ENCODE data around the gene FAM177A1. TPM values are rescaled to one million over a fixed set of nuclear protein-coding genes. Genes with fewer than 3 reads are reported as not detected.

The FAM177A1 gene
- total and polyA plus RNA-seq, 10 of the 15 experiments (the other 5 are each of a cell fraction or from before 2014, with no cell fraction given) = 5.3 to 38.6 (median 20.7) TPM

- TF ChIP-seq ZBED1 (IDR thresholded peaks at IDR 0.05; ENCODE audit: borderline replicate concordance) = no peak
- TF ChIP-seq TARDBP (IDR thresholded peaks at IDR 0.05; ENCODE audit: borderline replicate concordance) = no peak
- no peak for TF ChIP-seq IRF3 (IDR thresholded peaks at IDR 0.05)
- TF ChIP-seq CREM (IDR thresholded peaks at IDR 0.05; ENCODE audit: low read depth) = peak; percentile 97
- TF ChIP-seq MLLT1 (IDR thresholded peaks at IDR 0.05) = peak; percentile 96
- TF ChIP-seq RAD51 (IDR thresholded peaks at IDR 0.05) = no peak
- no peak for TF ChIP-seq USF1 (IDR thresholded peaks at IDR 0.05; ENCODE audit: borderline replicate concordance, extremely low read length, insufficient read depth, low read depth, low read length)
- TF ChIP-seq BRCA1 (IDR thresholded peaks at IDR 0.05; ENCODE audit: low read depth, low read length) = no peak
- peak; percentile 12; the same call in 1 of the 2 replicates for TF ChIP-seq FOXK2 (IDR thresholded peaks at IDR 0.05)
- TF ChIP-seq IRF4 (IDR thresholded peaks at IDR 0.05; ENCODE audit: low read depth, low read length) = no peak
- TF ChIP-seq TCF3 (IDR thresholded peaks at IDR 0.05; ENCODE audit: borderline replicate concordance, insufficient read depth, low read depth, low read length) = no peak
- TF ChIP-seq SIX5 (IDR thresholded peaks at IDR 0.05; ENCODE audit: low read depth, low read length, severe bottlenecking) = no peak
- TF ChIP-seq ZNF592 (IDR thresholded peaks at IDR 0.05) = no peak; the same call in 1 of the 2 replicates
- no peak for TF ChIP-seq EP300 (IDR thresholded peaks at IDR 0.05; ENCODE audit: borderline replicate concordance in 1 of 2, control insufficient read depth in 1 of 2, low read depth in 2 of 2, low read length in 2 of 2)
- TF ChIP-seq DPF2 (IDR thresholded peaks at IDR 0.05) = peak; percentile 51; the same call in 1 of the 2 replicates
- peak; percentile 26; the same call in 1 of the 2 replicates for TF ChIP-seq MTA2 (IDR thresholded peaks at IDR 0.05; ENCODE audit: low read depth)
- TF ChIP-seq TAF1 (IDR thresholded peaks at IDR 0.05; ENCODE audit: borderline replicate concordance, low read depth, low read length) = peak; percentile 35; the same call in 1 of the 2 replicates
- no peak for TF ChIP-seq MTA3 (IDR thresholded peaks at IDR 0.05; ENCODE audit: borderline replicate concordance, low read length)
- no peak for TF ChIP-seq SIN3A (IDR thresholded peaks at IDR 0.05; ENCODE audit: low read depth, low read length)
- peak; percentile 39; the same call in 1 of the 2 replicates for TF ChIP-seq EED (IDR thresholded peaks at IDR 0.05; ENCODE audit: low read depth)
- no peak for TF ChIP-seq HSF1 (IDR thresholded peaks at IDR 0.05; ENCODE audit: low read depth, low read length)
- TF ChIP-seq POLR2AphosphoS2 (IDR thresholded peaks at IDR 0.05; ENCODE audit: low read depth, low read length) = peak; percentile 89; the same call in 1 of the 2 replicates
These were observed at the start of gene FAM177A1 (continued) for GRCh38 chr14:35046048-35046750.

Data from GM12878 (cell line).